ENCODE results near the gene CELSR2. TPM values are rescaled to one million over a fixed set of nuclear protein-coding genes. Genes with fewer than 3 reads are reported as not detected.

The CELSR2 gene
- total and polyA plus RNA-seq, 9 donors, result 0.90 to 17.1 (median 3.1) TPM

GRCh38 chr1:109265741-109266330 lies 16.5 kb downstream of the CELSR2 start:
- Histone ChIP-seq H3K36me3 (no peaks in the 10 kb centered on the region), H3K4me1 (ENCODE audit: insufficient read depth) (no peaks in the 10 kb centered on the region), H3K27ac (no peak overlapping the region), H3K4me3 (no peak overlapping the region), H3K9me3 (no peaks in the 10 kb centered on the region), H3K27me3 (no peaks in the 10 kb centered on the region)
- TF ChIP-seq POLR2A (IDR thresholded peaks at IDR 0.05) (no peak), EP300 (IDR thresholded peaks at IDR 0.05) (no peak)
- TF ChIP-seq, protein P1, sequence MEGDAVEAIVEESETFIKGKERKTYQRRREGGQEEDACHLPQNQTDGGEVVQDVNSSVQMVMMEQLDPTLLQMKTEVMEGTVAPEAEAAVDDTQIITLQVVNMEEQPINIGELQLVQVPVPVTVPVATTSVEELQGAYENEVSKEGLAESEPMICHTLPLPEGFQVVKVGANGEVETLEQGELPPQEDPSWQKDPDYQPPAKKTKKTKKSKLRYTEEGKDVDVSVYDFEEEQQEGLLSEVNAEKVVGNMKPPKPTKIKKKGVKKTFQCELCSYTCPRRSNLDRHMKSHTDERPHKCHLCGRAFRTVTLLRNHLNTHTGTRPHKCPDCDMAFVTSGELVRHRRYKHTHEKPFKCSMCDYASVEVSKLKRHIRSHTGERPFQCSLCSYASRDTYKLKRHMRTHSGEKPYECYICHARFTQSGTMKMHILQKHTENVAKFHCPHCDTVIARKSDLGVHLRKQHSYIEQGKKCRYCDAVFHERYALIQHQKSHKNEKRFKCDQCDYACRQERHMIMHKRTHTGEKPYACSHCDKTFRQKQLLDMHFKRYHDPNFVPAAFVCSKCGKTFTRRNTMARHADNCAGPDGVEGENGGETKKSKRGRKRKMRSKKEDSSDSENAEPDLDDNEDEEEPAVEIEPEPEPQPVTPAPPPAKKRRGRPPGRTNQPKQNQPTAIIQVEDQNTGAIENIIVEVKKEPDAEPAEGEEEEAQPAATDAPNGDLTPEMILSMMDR (IDR thresholded peaks at IDR 0.05), result no peak
- intact Hi-C loops (cut with DNase I), result loop anchor here in 2 of 4 donors (5.0 to 10.0 kb wide), 3 partner anchors 131 to 269 kb away; partner anchors contain the start of genes GPR61 (in 2 of the 2), ELAPOR1 (in 1 of the 2) and SORT1 (in 1 of the 2)
- 87 to 97% (median 92%) methylated on average over 11 to 13 of the region's 13 CpGs for WGBS, 3 donors
- DNase-seq, result no peak

DNA sequence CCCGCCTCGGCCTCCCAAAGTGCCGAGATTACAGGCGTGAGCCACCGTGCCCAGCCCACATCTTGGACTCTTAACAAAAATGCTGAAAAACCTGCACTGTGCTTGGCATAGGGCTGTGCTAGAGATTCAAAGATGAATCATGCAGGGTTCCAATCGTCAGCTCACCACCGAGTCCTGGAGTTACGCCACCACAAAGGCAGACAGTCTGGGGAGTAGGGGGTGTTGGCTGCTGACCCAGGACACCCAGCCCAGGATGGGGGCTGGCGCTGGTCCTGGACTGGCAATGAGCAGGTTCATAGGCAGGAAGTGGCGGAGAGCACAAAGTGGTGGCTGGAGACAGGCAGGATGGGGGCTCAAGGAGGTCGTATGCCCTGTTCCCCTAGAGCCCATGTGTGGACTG lies 17.6 kb downstream of the CELSR2 start:
- DNase-seq, result no peak
- no peaks in the 10 kb centered on the region for H3K27me3 ChIP-seq
- H3K4me3 ChIP-seq, result no peak overlapping the region
- H3K27ac ChIP-seq, result no peak overlapping the region
- intact Hi-C loops (cut with DNase I), result loop anchor here in 2 of 4 donors (5.0 to 10.0 kb wide), 3 partner anchors 130 to 268 kb away; partner anchors contain the start of genes GPR61 (in 2 of the 2), ELAPOR1 (in 1 of the 2) and SORT1 (in 1 of the 2)
- no peak for TF ChIP-seq EP300 (IDR thresholded peaks at IDR 0.05)
- no peaks in the 10 kb centered on the region for H3K4me1 ChIP-seq (ENCODE audit: insufficient read depth)
- H3K9me3 ChIP-seq, result no peaks in the 10 kb centered on the region
- H3K36me3 ChIP-seq, result no peaks in the 10 kb centered on the region
- WGBS, 3 donors, result 78 to 82% (median 78%) methylated on average over 11 of the region's 11 CpGs

GRCh38 chr1:109267743-109268300 lies 18.5 kb downstream of the CELSR2 start:
- Histone ChIP-seq H3K9me3 (no peaks in the 10 kb centered on the region), H3K4me3 (no peak overlapping the region), H3K27ac (no peak overlapping the region), H3K27me3 (no peaks in the 10 kb centered on the region), H3K4me1 (ENCODE audit: insufficient read depth) (no peaks in the 10 kb centered on the region), H3K36me3 (no peaks in the 10 kb centered on the region)
- TF ChIP-seq POLR2A (IDR thresholded peaks at IDR 0.05) (no peak), EP300 (IDR thresholded peaks at IDR 0.05) (no peak)
- TF ChIP-seq, protein P1 (IDR thresholded peaks at IDR 0.05), result no peak
- intact Hi-C loops (cut with DNase I), result loop anchor here in 2 of 4 donors (5.0 to 10.0 kb wide), 3 partner anchors 129 to 267 kb away; partner anchors contain the start of genes GPR61 (in 2 of the 2), ELAPOR1 (in 1 of the 2) and SORT1 (in 1 of the 2)
- WGBS, 3 donors, result 84 to 92% (median 89%) methylated on average over 16 to 17 of the region's 17 CpGs
- DNase-seq, result peak in 1 of 5 donors; percentile 29

- no peak for TF ChIP-seq EP300 (IDR thresholded peaks at IDR 0.05)
- TF ChIP-seq, protein P1 (IDR thresholded peaks at IDR 0.05), result no peak
- no peak for TF ChIP-seq POLR2A (IDR thresholded peaks at IDR 0.05)
- Histone ChIP-seq H3K27ac (no peak overlapping the region), H3K9me3 (no peaks in the 10 kb centered on the region), H3K36me3 (no peaks in the 10 kb centered on the region), H3K4me3 (no peak overlapping the region), H3K4me1 (ENCODE audit: insufficient read depth) (no peaks in the 10 kb centered on the region), H3K27me3 (no peaks in the 10 kb centered on the region)
- intact Hi-C loops (cut with DNase I), result loop anchor here in 2 of 4 donors (5.0 to 10.0 kb wide), 3 partner anchors 129 to 266 kb away; partner anchors contain the start of genes GPR61 (in 2 of the 2), ELAPOR1 (in 1 of the 2) and SORT1 (in 1 of the 2)
- no peak for DNase-seq
- WGBS, 3 donors, result 85 to 93% (median 89%) methylated on average over 28 to 29 of the region's 29 CpGs
Observed at GRCh38 chr1:109268431-109269211, 19.3 kb downstream of the CELSR2 start.
